ENCODE results near the gene C1orf87.
"Not testable (repeated sequence)": the region's sequence is repeated elsewhere in the genome, so short reads cannot be mapped to it uniquely, and the experiment has no call there.

Gene C1orf87

DNA sequence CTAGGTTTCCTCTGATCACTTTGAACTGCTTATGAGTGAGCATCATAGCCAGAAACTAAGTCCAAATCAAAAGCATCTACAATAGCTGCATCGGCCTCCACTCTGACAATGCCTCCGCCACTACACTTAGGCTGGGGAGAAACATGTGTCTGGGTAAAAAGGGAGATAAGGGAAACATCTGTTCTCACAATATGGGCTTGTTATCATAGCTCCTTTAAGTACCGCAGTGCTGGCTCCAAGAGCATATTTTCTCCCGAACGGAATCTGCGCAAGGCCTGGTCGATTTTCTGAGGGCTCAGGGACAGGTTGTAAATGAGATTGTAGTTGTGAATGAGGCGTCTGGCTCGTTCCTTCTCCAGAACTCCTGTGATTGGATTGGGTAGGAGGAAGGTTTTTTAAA is 83.1 kb downstream of the C1orf87 start:
- DNase-seq: no peak

DNA sequence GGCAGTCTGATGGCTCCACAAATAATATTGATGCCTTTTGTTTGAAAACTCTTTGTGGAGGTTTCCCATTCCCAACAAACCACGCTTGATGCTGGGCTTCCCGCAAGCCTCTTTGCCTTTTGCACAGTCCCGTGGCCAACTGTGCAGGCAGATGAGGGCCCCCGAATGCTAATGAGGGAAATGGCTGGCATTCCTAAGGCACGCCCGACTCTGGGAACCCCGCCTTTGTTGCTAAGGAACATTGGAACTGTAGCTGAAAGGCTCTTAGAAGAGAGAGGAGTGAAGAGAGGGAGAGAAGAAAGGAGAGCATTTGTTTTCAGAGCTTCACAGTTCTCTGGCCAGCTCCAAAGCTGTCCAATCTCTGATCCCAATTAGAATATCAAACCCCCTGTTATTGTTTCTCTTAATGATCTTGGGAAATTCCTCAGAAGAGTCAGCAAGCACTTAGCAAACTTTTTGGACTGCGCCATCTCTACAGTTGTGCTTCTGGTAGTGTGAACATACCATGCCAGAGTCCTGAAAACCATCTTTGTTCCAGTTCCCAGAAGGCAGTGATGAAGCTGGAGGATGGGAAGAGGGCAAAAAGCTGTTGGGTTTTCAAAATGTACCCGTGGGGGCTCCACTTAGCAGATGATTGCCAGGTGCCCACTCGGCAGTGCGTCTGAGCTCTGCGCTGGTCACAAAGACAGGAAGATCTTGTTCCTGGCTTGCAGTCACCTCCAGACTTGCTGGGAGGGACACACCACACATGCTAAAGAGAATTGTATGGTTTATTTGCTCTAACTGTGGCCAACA is 86.9 kb downstream of the C1orf87 start:
- DNase-seq: no peak

DNA sequence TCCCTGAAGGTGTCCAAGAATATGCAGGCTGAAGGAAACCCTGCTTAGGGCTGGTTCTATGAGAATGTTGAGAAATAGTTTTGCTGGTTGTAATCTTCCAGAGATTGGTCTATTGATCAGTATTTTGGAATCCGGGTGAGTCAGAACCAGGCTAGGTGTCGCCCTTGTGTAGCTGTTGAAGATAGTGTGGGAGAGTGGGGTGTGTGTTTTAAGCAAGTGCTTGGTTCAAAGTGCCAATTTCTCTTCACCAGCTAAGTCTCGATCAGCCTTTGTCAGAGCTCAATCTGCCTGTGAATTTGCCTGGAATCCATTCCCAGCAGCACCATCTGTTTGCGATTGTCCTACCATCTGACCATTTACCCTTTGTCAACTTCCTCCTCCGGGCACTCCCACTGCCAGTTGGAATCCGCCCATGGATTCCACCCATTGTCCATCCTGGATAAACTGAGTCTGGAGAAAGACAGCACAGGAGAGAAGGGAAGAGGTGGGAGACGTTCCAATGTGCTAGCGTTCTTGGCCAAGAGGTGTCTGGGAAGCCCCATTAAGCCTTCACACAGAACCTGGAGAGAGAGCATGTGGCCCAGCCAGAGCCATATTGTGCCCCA is 87.6 kb downstream of the C1orf87 start:
- no peak for DNase-seq

DNA sequence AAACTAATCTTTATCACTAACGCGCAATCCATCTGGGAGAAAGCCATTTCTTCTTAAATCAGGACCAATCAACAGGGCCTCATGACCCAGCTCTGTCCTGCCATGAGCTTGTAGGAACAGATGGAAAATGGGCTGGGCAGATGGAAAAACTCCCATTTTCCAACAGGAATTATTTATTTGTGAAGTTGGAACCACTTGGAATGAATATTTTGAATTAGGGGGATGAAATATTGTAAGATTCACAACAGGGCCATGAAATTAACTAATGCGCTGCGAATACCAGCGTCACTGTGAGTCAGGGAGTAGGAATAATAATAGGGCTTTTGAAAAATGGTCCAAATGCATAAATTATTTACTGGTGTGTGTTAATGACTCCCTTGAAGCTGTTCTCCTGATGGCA is 93.9 kb downstream of the C1orf87 start:
- DNase-seq: no peak

DNA sequence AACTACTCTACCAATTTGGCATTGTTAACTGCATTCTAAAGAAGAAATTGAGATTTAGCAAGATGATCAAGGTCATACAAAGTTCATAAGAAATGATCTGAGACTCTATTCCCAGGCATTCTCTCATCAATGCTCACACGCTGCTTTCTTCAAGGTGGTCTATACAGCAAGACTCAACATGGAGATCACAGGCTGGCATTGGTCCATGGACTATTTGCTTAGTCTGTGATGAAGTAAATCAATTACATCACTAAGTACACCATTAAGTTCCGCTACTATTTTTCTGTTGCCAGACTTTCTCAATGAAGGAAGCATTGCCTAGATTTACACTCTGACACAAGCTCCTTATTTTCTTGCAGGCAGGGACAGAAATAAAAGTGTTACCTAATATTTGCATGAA is 95.1 kb downstream of the C1orf87 start:
- no peak for DNase-seq

DNA sequence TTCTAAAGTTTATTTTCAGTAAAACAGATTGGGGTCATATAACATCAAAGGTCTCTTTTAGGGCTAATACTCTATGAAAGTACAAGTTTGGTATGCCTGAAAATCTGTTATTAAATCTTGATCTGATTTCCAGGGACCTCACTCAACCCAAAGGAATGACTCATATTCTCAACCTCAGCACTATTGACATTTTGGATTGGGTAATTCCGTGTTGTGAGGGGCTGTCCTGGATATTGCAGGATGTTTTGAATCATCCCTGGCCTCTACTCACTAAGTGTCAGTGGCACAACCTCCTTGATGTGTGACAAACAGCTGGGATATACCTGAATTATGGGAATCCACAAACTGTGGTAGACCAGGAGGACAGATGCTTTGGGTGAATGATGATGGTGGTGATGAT is 95.5 kb downstream of the C1orf87 start:
- DNase-seq: no peak

DNA sequence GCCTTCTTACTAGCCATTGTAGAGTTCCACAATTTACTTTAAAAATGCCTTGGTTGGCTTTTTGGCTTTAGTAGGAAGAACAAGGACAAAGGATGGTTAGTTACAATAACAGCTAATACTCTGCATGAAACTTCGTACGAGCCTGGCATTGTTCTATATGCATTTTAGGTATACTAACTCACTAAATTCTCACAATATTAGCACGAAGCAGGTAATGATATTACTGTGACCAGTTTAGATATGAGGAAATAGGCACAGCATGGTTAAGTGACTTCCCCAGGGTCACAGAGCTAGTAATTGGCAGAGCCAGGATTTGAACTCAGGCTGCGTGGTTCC is 96.5 kb downstream of the C1orf87 start:
- no peak for DNase-seq

DNA sequence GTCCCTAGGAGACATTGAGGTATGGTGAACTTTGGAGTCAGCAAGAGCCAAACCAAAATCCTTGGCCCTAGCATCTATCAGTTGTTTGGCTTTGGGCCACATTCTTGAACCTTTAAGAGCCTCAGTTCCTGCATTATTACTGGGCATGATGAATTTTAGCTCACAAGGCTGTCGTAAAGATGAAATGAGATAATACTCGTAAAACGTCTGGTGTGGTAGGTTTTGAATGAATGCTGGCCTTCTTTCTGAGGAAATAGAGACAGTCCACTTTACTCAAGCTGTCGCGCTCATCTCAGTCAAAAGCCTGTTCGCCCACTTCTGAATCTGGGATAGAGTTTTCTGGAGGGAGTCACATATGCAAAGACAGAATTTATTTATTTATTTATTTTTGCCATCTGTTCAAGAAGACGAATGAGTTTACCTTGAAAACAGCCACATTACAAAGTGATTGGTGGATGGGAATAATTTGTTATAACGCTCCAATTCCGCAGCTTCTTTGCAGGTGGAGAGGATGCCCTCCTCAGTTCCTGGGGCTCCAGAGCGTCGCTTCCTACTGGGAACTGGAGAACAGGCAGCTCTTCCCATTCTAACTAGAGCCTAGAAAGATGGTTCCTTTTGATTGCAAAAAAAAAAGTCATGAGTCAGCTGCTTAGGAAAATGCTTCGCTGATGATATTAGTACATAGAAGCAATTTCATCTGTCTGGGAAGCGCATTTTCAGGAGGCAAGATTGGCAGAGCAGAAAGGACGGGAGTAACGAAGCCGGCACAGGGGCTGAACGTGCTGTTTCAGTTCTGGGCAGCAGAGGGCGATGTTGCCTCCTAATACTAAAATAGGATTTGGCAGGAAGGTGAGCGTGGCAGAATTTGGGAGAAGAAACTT is 97.1 kb downstream of the C1orf87 start:
- DNase-seq: peak; percentile 35

DNA sequence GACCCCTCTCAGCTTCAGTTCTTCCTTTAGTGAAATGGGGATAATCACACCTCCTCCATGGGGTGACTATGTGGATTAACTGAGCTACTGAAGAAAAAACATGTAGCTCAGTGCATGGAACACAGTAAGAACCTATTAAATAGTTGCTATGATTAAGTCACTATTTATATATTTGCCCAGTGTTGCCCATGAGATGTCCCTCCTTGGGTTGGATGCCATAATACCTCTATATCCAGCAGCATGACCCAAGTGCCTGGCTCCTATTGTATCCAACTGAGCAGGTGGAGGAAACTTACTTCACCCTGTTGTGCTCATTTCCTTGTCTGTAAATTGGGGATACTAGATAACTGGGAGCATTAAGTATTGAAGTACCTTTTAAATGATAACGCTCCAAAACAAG is 99.9 kb downstream of the C1orf87 start:
- DNase-seq: no peak

DNA sequence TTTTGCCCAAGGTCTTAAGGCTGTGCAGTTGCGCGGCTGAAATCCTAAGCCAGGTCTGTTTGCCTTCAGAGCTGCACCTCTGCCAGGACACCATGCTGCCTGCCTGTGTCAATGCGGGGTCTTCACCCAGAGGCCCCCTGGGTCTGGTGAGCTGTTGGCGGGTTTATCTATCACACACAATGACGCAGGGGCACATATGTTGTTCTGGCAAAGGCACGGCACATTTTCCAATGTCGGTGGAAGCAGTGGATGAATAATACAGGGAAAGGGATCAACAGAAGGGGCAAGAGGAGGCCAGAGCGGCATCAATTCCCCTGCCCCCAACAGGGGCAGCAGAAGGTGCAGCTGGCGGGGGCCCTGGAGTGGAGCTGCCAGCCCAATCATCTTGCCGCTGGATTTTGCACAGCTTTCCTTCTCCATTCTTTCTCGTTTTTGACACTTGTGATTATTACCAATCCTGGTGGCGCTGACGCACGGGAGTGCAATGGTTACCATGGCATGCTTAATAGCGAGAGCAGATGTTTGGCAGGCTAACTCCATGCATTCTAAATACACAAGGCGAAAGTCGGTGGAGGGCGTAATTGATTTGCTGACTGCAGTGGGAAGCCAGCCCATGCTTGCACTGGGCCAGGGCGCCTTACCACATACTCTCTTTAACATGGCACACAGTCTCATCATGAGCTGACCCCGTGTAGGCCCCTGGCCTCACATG is 101.2 kb downstream of the C1orf87 start:
- no peak for DNase-seq

DNA sequence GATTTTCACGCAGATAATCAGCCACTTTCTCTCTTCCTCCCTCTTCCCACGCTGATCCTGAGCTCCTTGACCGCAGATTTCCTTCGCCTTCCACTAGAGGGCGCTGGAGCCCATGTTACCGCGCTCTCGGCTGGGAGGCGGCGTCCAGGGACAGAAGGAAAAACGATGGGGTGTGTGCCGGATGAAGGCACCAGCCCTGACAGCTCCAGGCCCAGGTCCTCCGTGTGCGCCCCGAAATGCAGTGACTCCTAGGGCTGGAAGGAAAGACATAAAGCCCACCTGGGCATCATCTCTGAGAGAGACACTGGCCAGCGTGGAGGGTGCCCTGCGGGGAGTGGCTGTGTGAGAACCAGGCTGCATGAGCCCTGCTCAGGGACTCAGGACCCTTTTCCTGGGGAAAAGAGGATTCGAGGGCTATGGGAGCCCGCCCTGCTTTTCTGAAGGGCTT is 102.1 kb downstream of the C1orf87 start:
- DNase-seq: peak; percentile 55

DNA sequence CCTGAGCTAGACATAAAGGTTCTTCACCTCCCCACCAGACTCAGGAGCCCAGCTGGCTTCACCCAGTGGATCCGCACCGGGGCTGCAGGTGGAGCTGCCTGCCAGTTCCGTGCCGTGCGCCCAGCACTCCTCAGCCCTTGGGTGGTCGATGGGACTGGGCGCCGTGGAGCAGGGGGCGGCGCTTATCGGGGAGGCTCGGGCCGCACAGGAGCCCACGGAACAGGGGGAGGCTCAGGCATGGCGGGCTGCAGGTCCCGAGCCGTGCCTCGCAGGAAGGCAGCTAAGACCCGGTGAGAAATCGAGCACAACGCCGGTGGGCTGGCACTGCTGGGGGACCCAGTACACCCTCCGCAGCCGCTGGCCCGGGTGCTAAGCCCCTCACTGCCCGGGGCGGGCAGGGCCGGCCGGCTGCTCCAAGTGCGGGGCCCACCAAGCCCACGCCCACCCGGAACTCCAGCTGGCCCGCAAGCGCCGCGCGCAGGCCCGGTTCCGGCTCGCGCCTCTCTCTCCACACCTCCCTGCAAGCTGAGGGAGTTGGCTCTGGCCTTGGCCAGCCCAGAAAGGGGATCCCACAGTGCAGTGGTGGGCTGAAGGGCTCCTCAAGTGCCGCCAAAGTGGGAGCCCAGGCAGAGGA is 103.9 kb downstream of the C1orf87 start:
- DNase-seq: not testable (repeated sequence)

DNA sequence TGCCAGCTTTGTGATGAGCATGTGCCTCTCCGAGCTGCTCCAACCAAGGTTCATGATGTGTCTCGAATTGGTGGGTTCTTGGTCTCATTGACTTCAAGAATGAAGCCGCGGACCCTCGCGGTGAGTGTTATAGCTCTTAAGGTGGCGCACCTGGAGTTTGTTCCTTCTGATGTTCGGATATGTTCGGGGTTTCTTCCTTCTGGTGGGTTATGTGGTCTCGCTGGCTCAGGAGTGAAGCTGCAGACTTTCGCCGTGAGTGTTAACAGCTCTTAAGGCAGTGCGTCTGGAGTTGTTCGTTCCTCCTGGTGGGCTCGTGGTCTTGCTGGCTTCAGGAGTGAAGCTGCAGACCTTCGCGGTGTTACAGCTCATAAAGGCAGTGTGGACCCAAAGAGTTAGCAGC is 104.8 kb downstream of the C1orf87 start:
- not testable (repeated sequence) for DNase-seq

DNA sequence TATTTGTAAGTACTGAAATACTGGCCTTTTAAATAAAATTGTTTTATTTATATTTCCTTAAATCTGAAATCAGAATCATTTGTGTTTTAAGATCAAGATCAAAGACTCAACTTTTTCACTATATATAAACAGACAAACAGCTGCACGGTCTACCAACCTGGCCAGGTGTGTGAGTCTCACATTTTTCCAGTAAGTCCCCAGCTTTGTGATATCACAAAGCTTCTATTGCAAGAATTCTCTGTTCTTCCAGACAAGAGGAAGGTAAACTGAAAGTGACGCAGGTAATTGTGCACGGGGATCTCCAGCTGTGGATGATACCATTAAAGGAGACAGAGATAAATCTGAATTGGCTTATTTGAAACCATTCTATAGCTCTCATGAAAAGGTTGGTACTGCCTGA is 105.8 kb downstream of the C1orf87 start:
- no peak for DNase-seq

DNA sequence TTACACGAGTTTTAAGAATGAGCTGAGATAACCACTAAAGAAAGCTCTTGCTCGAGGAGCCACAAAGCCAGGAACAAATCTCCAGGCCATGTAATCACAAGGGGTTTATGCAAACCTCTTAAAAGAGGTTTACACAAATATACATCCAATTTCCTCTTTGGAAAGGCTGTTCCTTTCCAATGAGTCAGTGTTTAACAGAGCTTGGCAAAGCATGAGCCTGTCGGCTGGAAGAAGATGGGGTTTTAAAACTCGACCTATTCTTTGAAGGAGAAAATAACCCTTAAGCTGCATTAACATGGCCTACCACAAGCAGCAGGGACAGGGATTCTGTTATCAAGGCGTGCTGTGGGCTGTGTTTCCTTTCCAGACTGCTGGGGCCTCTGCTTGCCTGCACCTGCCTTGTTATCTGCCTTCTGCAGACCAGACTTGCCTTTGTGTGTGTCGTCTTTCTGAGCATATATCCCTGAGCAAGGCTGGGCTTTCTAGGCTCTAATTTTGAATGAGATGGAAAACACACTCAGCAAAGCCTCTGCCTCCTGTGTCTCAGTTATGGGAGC is 106.4 kb downstream of the C1orf87 start:
- DNase-seq: no peak

DNA sequence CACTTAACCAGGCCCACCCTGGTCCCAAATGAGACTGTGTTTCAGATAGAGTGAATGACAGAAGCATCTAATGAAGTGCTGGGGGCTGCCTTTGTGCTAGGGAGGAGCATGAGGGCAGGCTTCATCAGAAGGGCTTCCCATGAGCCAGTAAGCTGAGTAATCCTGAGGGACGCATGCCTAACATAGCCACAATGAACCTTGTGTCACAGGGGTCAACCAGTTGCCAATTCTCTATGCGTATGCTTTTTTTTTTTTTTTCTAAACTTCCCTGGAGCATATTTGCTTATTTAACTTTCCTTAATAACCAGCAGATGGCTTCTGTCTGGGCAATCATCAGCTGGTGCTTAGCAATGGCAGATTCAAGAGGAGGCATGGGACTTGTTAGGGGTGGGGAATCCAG is 121.5 kb downstream of the C1orf87 start:
- DNase-seq: no peak

DNA sequence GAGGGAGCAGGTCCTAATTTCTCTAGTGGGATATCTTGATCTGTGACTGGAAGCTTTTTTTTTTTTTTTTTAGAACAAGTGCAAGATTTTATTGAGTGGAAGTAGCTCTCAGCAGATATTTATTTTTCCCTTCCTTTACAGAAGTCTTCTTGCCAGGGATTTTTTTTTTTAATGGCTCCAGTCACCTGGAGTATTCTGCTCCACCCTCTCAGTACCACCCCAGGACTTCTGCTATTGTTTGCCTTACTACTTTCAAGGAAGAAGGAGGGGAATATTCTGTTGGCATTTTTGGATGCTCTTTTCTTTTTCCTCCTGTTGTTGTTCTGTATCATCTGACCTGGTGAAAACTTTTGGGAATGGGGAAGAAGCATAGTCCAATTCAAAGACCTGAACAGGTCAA is 123.9 kb downstream of the C1orf87 start:
- no peak for DNase-seq

DNA sequence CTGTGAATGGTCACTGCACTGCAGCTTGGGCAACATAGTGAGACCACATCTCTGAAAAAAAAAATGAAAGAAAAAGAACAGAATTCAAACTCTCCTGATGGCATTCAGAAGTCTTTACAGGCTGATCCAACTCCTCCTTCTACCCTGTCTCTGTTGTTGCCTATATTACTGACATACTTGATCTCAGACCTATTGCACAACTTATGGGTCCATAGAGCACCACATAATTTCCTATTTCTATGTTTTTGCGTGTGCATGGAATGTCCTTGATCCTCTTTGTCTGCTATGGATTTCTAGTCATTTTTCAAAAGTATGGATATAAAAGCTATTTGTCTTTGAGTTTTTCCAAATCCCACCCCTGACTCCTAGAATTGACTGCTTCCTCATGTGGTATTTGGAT is 124.6 kb downstream of the C1orf87 start:
- DNase-seq: no peak

DNA sequence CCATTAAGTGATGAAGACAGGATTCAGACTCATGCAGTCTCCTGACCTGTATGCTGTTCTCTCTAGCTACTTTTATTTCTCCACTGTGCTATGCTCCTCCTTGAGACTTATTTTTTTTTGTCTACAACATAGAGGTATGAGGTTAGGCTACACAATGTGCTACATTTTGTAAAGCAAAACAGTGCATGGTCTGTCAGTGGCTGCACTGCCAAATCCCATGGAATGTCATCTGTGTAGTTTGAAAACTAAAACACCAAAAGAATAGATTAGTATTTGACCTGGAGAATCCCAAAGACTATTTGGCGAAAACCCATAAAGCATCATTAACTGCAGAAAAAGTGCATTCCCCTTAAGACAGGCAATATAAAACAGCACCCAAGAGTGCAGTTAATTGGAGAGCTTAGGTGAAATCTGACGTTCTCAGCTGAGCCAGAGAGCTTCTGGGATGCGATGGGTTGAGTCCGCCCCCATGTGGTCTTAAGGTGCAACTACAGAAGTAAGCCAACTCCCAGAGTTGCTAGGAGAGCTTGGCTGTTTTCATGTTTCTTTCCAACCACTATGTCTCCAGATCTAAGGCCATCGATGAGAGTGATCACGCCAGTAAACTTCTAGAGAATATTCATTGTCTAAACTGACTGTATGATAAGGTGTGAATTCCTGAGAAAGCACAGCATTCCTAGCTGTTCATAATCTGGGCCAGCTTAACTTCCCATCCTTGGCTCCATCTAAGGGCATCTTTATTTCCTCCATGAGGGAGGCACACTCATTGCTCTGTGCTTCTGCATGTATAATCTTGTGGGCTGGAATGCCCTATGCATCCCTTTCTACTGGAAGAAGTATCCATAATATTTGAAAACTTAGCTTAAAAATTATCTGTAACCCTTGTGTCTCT is 126.3 kb downstream of the C1orf87 start:
- peak; percentile 54 for DNase-seq

DNA sequence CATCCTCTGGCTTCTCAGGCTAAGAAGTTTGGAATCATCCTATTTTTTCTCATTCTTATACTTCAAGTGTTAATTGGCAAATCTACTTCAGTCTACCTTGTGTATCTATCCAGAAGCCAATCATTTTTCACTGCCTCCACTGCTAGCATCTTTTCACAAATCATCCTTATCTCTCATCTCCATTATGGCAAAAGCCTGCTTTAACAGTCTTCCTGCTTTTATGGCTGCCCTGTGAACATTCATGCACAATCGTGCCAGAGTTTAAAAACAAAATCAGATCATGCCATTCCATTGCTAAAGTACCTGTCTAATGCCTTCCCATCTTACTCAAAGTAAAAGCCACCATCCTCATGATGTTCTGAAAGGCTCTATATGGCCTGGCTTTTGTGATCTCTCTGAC is 127.8 kb downstream of the C1orf87 start:
- DNase-seq: no peak

All from CD4-positive, alpha-beta T cell treated with Interleukin-6 for 4 hours (primary cell).